ENCODE data around the gene SNAP91. TPM values are rescaled to one million over a fixed set of nuclear protein-coding genes. Genes with fewer than 3 reads are reported as not detected.

Gene SNAP91
- total and polyA plus RNA-seq, 9 of the 15 experiments (the other 6 are each of a cell fraction or from before 2014, with no cell fraction given): not detected

DNA sequence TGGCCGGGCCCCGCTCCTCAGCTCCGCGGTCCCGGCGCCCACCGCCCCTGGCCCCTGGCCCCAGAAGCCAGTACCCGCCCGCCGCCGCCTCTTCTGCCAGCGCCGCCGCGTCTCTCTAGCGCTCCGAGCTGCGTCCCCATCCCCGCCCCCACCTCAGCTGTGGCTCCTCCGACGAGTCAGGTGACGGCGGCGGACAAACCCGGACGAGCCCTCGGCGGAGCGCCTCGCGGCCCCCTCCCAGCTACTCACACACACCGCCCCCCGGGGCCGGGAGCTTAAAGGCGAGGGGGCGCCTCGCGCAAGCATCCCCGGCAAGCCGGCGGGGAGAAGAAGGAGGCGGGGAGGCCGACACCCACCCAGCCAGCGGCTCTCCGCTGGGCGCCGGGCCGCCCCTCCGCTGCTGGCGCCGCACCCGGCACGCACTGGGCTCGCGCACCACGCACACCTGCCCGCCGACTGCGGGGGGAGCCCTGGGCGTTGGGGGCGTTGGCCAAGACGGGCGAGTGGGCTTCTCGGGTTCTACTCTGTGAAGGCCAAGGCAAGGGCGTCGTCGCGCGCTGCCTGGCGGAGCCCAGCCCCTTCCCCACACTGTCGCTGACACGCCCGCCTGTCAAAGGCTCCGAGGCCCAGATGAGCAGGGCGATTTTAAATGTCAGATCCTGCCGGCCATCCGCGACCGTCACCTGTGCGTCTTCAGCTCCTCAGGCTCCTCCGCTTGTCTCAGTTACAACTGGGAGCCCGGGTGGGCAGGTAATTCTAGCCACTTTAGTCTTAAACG lies at the start of gene SNAP91 (continued):
- TF ChIP-seq, protein P1, sequence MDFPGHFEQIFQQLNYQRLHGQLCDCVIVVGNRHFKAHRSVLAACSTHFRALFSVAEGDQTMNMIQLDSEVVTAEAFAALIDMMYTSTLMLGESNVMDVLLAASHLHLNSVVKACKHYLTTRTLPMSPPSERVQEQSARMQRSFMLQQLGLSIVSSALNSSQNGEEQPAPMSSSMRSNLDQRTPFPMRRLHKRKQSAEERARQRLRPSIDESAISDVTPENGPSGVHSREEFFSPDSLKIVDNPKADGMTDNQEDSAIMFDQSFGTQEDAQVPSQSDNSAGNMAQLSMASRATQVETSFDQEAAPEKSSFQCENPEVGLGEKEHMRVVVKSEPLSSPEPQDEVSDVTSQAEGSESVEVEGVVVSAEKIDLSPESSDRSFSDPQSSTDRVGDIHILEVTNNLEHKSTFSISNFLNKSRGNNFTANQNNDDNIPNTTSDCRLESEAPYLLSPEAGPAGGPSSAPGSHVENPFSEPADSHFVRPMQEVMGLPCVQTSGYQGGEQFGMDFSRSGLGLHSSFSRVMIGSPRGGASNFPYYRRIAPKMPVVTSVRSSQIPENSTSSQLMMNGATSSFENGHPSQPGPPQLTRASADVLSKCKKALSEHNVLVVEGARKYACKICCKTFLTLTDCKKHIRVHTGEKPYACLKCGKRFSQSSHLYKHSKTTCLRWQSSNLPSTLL (IDR thresholded peaks at IDR 0.05): no peak

- FAIRE-seq (no peak), DNase-seq (ENCODE audit: extremely low read depth in 1 of 4, low spot score in 3 of 4) (no peak), ATAC-seq (no peak)
- no peaks in the 10 kb centered on the region for H3K4me1 ChIP-seq (replicated peaks in 1 of 2; ENCODE audit: control insufficient read depth in 2 of 2, insufficient read depth in 2 of 2, low read length in 2 of 2)
- ChIA-PET POLR2A (no interaction called here), CTCF (ENCODE audit: low intra/inter-chr PET ratio) (no interaction called here)
- H2AFZ ChIP-seq (ENCODE audit: low read depth, low read length): no peak overlapping the region
- no peaks in the 10 kb centered on the region for H3K79me2 ChIP-seq (ENCODE audit: control insufficient read depth, insufficient read depth, low read length)
- no peak overlapping the region for H3K27ac ChIP-seq (ENCODE audit: extremely low read depth, low read depth, low read length)
- H3K27me3 ChIP-seq (ENCODE audit: control insufficient read depth in 2 of 2, insufficient read depth in 2 of 2, low read length in 2 of 2): no peaks in the 10 kb centered on the region
- no TSS peak for BruUV-seq (replicated peaks)
- no peak overlapping the region for H3K9ac ChIP-seq (ENCODE audit: insufficient read depth in 1 of 2, low read depth in 2 of 2, low read length in 2 of 2)
- in situ Hi-C loops (cut with MboI) (no loop called here), intact Hi-C loops (cut with micrococcal nuclease) (no loop called here)
- H3K36me3 ChIP-seq (ENCODE audit: control insufficient read depth, insufficient read depth, low read length): no peaks in the 10 kb centered on the region
- no peaks in the 10 kb centered on the region; the same call in 1 of the 2 replicates for H3K9me3 ChIP-seq (replicated peaks; ENCODE audit: control insufficient read depth, insufficient read depth, low read depth, low read length)
- H3K9me1 ChIP-seq (ENCODE audit: control insufficient read depth, insufficient read depth, low read length): no peaks in the 10 kb centered on the region
- no peak overlapping the region for H3K4me3 ChIP-seq
- H3K4me2 ChIP-seq (ENCODE audit: insufficient read depth, low read length): no peak overlapping the region
- TF ChIP-seq NUFIP1 (IDR thresholded peaks at IDR 0.05; ENCODE audit: partially characterized antibody): no peak
- no peak for TF ChIP-seq PHF20 (IDR thresholded peaks at IDR 0.05; ENCODE audit: partially characterized antibody)
- TF ChIP-seq ZNF583 (CRISPR knock-in tag; IDR thresholded peaks at IDR 0.05): no peak
- TF ChIP-seq L3MBTL2 (IDR thresholded peaks at IDR 0.05): no peak
- TF ChIP-seq, protein P2, sequence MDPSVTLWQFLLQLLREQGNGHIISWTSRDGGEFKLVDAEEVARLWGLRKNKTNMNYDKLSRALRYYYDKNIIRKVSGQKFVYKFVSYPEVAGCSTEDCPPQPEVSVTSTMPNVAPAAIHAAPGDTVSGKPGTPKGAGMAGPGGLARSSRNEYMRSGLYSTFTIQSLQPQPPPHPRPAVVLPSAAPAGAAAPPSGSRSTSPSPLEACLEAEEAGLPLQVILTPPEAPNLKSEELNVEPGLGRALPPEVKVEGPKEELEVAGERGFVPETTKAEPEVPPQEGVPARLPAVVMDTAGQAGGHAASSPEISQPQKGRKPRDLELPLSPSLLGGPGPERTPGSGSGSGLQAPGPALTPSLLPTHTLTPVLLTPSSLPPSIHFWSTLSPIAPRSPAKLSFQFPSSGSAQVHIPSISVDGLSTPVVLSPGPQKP (CRISPR knock-in tag; IDR thresholded peaks at IDR 0.05): no peak
- no peak for TF ChIP-seq ZBTB34 (CRISPR knock-in tag; IDR thresholded peaks at IDR 0.05)
- TF ChIP-seq HOMEZ (CRISPR knock-in tag; IDR thresholded peaks at IDR 0.05): no peak
- no peaks in the 10 kb centered on the region for H4K20me1 ChIP-seq (replicated peaks; ENCODE audit: control insufficient read depth, insufficient read depth, low read length)
These were observed 49.6 kb upstream of the SNAP91 start for GRCh38 chr6:83758533-83758932.

Data from K562 (cell line).